Activated CD4-positive, alpha-beta T cell treated with anti-CD3 and anti-CD28 coated beads, Interleukin-2, Interleukin-4, amounts not matched to agents 100 ng/mL and 50 ng/mL, durations not matched to agents 16 hours and 8 hours (primary cell): Measurements from ENCODE around the gene MYO1A.
A peak's percentile ranks its signal among the peaks of the same experiment; 100 is the strongest.
"Not testable (repeated sequence)": the region's sequence is repeated elsewhere in the genome, so short reads cannot be mapped to it uniquely, and the experiment has no call there.

ENCODE experiments used
- DNase-seq: peaks from one replicate; pipeline ENCODE4 v3.0.0-alpha.2; 2020; ENCODE audit warnings: low spot score

Gene MYO1A

GRCh38 chr12:57046947-57047890 is 2.7 kb downstream of the MYO1A start:
- peak; percentile 73 for DNase-seq

GRCh38 chr12:57046086-57046791 is 3.7 kb downstream of the MYO1A start:
- DNase-seq, result no peak

GRCh38 chr12:57044889-57045288 is 5.0 kb downstream of the MYO1A start:
- DNase-seq, result no peak

- DNase-seq, result no peak
Observed at GRCh38 chr12:57044468-57044867, 5.5 kb downstream of the MYO1A start.

GRCh38 chr12:57042695-57043094 is 7.2 kb downstream of the MYO1A start:
- no peak for DNase-seq

- no peak for DNase-seq
Observed at GRCh38 chr12:57040750-57041149, 9.2 kb downstream of the MYO1A start.

GRCh38 chr12:57040211-57040610 is 9.7 kb downstream of the MYO1A start:
- no peak for DNase-seq

- DNase-seq, result no peak
Observed at GRCh38 chr12:57039016-57039798, 10.7 kb downstream of the MYO1A start.

GRCh38 chr12:57037264-57037663 is 12.7 kb downstream of the MYO1A start:
- DNase-seq, result no peak

- no peak for DNase-seq
Observed at GRCh38 chr12:57033431-57033830, 16.5 kb downstream of the MYO1A start.

GRCh38 chr12:57031789-57032188 is 18.1 kb downstream of the MYO1A start:
- DNase-seq, result no peak

GRCh38 chr12:57031138-57031725 is 18.7 kb downstream of the MYO1A start:
- DNase-seq, result no peak

GRCh38 chr12:57029457-57029856 is 20.5 kb downstream of the MYO1A start:
- no peak for DNase-seq

GRCh38 chr12:57027805-57028153 is 22.1 kb downstream of the MYO1A start:
- DNase-seq, result no peak

- no peak for DNase-seq
Observed at GRCh38 chr12:57027011-57027804, 22.7 kb downstream of the MYO1A start.

- DNase-seq, result no peak
Observed at GRCh38 chr12:57025196-57025595, 24.7 kb downstream of the MYO1A start.

GRCh38 chr12:57022324-57022723 is 27.6 kb downstream of the MYO1A start:
- not testable (repeated sequence) for DNase-seq

GRCh38 chr12:57019983-57020719 is 29.8 kb downstream of the MYO1A start:
- DNase-seq, result no peak

GRCh38 chr12:57018906-57019305 is 31.0 kb downstream of the MYO1A start:
- DNase-seq, result no peak

GRCh38 chr12:57018353-57018752 is 31.6 kb downstream of the MYO1A start:
- not testable (repeated sequence) for DNase-seq

- DNase-seq, result no peak
Observed at GRCh38 chr12:57016348-57016747, 33.6 kb downstream of the MYO1A start, which contains the start of gene TAC3. TSS of gene TAC3 (minus strand) at chr12:57016529. CDS start at chr12:57015797, 732 bp downstream.
